SH-SY5Y (cell line): Measurements from ENCODE around the gene HDAC9.

ENCODE experiments used
- GATA2 ChIP-seq: IDR thresholded peaks from 2 replicates; pipeline ENCODE4 v1.6.1; 2011; ENCODE audit warnings: mild to moderate bottlenecking, low read depth, low read length
- GATA3 ChIP-seq: IDR thresholded peaks from 2 replicates; pipeline ENCODE4 v1.6.1; 2011; ENCODE audit warnings: low read depth, mild to moderate bottlenecking, low read length, moderate library complexity

Gene HDAC9

DNA sequence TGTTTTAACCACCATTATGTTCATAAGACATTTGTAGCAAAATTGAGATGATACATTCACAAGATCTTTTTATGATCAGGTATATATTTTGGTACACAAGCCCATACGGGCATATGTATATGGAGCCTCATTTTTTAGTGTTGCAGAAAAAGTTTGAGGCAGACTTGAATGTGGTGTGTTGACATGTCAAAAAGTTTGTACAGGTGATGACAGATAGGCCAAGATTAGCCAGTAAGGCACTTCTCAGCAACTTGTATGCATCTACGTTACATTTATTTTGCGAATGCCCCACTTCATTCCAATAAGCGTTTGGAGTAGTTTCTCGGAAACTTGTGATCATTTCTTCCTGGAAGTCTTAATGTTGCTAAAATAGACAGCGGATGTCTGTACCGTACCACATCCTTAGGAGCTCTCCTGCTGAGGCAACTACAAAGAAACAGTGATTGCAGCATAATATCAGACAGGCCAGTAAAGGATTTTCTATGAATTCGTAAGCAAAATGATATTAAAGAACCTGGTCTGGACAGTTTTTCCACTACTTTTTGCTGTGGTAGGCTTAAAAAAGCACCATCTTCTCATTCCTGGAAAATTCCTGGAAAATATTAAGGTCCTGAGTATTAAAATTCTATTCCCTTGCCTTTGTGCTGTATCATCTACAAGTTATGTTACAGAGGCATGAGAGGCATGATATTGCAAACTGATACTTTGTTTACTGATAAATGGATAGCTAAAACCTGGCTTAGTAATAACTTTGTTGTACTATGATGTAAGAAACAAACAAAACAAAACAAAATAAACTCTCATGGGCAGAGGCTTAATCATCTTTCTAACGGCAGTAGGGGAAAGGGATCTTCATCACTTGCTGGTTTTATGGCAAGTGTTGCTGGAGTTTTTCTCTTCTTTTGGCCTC is 153.6 kb downstream of the HDAC9 start:
- TF ChIP-seq GATA2 (no peak), GATA3 (no peak)

DNA sequence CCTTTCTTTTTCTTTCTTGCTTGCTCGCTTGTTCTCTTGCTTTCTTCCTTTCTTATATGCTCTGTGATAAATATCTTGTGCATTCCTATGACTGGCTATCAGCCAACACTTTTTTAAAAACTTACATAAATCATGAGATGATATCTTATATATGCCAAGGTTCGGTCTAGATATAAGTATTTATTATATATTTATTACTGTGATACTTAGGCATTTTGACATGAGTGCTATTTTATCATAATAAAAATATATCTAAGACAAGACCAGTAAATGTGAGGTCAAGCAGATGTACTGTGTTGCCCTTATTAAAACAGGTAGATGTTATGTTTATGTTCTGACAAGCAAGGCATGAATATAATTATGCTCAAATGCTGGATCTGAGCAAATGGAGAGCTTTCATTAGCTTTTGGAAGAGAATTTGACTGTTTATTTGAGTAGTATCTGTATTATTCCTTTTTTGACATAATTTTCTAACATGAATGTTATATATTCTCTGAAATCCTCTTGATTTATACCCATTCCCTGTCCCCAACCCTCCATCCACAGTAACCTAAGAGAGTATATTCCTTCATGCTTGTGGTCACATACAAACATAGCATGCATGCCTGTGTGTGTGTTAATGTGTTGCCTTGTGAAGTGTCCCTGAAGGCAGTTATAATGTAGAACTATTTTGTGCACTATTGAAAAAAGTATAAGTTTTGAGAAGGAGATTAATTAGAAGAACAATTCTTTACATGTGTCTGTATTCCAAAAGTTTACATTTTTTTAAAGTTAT is 158.0 kb downstream of the HDAC9 start:
- TF ChIP-seq GATA3 (no peak), GATA2 (no peak)

DNA sequence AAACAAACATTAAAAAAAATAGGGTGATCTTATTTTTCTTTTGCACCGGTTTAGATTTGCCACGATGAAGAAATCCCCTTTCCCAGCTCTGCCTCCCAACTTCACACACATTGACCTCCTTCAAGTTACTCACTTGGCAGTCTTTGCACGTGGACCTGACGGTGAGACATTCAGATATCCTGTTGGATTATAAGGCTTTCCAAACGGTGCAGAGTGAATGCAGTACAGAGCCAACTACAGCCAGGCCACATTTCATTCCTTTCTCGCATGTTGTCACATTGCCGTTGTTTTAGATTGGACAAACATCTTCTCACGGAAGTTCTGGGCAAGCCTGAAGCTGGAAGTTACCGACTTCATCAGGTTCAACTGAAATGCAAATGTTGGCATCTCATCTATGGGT is 159.2 kb downstream of the HDAC9 start:
- TF ChIP-seq GATA3, result no peak
- TF ChIP-seq GATA2, result no peak

DNA sequence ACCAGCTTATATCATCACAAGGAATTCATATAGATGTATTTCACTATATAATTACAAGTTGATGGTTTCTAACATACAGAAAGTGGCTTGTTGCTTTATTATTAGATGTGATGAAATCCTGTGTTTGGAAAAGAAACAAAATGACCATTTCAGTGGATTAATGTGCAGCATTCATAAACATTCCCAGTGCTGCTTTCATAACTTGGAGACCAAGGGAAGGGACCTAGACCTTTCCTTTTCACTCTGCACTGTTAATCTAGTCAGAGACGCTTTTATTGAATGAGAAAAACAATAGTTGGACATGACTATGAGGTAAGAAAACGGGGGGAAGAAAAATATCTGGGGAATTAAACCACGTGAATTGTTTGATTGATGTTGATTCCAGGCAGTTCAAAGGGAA is 160.0 kb downstream of the HDAC9 start:
- TF ChIP-seq GATA3 (no peak), GATA2 (no peak)

DNA sequence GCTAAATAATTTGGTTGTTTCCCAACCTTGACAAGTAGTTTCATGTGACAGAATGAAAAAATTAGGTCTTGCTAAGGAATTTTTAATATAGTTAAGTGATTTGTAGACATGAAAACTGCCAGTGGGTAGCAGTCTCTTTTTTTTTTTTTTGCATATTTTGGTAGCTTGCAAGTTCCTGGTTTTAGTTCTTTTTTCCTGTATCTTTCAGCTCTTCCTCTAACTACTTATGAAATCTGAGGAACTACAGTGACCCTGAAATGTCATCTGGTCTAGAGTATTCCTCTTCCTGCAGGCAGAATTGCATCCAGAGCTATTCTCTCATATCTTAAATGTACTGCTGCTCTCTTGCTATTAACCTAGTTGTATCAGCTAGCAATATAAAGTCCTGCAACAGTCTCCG is 160.4 kb downstream of the HDAC9 start:
- TF ChIP-seq GATA2 (no peak), GATA3 (no peak)

DNA sequence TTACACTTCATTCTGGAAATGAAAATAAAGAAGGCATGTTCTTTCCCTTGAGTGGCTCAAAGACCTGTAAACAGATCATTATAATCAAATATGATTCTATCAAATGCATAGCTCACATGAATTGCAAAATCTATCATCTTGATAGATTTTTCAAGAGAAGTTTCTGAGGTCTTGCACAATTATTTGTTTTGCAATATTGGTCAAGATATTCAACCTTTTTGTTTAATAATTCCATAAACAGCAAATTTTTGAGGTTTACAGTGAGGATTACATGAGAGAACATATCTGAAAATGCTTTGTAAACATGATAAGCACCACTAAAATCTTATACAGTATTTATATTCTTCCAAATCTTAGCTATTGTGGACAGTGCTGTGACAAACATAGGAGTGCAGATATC is 160.8 kb downstream of the HDAC9 start:
- no peak for TF ChIP-seq GATA2
- no peak for TF ChIP-seq GATA3

DNA sequence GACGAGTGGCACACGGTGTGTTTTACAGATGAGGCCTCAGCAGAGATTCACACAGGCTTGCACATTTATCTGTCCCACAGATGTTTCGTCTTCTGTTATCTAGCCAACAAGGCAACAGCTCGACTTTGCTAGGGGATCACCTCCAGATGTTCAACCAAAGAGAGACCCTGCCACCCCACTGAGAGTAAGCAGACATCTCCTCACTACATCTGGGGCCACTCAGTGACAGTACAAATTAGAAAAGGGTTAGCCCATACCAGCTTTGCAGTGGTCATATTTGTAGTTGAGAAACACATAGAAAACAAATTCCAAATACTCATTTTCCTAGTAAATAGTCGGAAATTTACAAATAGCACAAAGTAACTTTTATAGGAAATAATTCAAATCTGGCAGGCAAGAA is 164.2 kb downstream of the HDAC9 start:
- TF ChIP-seq GATA2, result no peak
- no peak for TF ChIP-seq GATA3

DNA sequence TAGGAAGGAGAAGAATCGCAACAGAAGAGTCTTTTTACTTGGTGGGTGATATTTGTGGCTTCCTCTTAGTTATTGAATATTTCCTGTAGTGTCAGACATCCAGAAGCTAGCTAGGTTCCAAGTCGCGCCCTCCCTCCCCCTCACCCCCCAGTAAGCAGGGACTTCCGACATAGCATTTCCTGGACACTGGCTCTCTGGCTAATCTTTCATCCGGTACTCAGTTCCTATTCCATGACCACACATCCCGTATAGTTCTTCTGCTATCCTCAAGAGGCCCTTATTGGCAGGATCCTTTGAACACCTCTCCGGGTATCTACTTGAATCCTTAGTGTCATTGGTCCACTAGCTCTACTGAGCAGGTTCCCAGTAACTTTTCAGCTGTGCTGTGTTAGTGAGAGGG is 167.8 kb downstream of the HDAC9 start:
- TF ChIP-seq GATA3, result no peak

DNA sequence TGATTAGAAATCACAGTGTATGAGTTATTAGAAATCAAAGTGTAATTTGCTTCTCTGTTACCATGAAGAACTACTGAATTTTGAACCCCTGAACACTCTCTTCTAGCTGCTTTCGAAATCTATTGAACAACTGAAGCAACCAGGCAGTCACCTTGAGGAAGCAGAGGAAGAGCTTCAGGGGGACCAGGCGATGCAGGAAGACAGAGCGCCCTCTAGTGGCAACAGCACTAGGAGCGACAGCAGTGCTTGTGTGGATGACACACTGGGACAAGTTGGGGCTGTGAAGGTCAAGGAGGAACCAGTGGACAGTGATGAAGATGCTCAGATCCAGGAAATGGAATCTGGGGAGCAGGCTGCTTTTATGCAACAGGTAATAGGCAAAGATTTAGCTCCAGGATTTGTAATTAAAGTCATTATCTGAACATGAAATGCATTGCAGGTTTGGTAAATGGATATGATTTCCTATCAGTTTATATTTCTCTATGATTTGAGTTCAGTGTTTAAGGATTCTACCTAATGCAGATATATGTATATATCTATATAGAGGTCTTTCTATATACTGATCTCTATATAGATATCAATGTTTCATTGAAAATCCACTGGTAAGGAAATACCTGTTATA is 170.7 kb downstream of the HDAC9 start:
- no peak for TF ChIP-seq GATA3
- no peak for TF ChIP-seq GATA2

DNA sequence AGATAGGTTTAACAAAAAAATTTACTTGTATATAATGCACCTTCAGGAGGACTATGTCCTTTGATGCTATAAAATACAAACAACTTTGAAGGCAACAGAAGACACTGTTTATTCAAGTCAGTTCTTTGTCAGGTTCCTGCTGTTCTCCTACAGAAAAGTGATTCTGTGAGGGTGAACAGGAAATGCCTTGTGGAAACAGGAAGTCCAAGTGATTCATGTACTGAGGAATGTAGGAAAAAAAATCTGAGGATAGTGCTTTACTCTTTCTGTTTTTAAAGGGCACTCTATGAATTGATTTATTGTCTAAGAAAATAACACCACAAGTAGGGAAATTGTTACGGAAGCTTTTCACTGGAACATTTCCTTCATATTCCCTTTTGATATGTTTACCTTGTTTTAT is 171.9 kb downstream of the HDAC9 start:
- TF ChIP-seq GATA3, result no peak
- TF ChIP-seq GATA2, result no peak

DNA sequence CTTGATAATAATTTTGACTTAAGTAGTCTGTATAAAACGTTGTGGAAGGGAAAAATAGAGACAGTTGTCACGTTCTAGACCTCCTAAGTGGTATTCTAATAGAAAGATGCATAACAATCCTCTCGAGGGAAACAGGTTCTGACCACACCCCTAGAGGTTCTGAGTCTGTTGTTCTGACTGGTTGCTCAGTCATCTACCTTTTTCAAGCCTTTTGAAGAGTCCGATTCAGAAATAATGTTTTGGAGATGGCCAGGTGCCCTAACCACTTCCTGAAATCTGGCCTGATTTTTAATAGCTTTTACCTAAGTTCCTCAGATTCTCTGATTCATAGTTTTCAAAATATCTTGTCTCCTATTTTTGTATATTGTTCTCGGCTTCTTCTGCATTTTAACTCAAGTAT is 175.6 kb downstream of the HDAC9 start:
- TF ChIP-seq GATA3, result no peak

DNA sequence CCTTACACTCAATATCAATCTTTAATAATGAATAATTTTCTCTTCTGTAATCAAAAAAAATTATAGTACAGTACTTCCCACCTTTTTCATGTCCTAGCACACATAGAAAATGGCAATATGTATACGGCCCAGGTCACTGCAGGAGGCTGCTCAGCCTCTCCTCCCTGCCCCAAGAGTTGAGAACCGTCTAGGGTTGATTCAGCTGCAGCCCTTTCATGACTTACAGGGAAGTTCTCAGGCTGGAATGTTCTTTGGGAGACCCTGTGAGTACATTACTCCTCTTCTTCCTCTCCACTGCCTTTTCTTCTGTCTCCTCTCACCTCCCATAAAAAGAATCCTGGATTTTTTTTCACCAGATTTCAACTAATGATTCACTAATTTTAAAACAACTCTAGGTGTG is 180.0 kb downstream of the HDAC9 start:
- TF ChIP-seq GATA2 (no peak), GATA3 (no peak)

DNA sequence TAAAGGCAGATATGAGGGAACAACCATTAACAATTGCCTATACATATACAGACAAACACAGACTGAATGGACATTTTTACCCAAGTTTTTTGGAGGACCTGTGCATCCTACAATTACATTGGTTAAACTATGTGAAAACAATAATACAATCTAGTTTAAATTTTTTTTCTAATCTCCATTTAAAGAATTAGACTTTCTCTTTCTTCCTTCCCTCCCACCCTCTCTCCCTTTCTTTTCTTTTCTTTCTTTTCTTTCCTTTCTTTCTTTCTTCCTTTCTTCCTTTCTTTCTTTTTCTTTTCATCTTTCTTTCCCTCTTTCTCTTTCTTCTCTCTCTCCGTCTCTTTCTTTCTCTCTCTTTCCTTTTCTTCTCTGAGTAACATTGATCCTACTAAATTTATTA is 183.7 kb downstream of the HDAC9 start:
- TF ChIP-seq GATA3, result no peak
- TF ChIP-seq GATA2, result no peak

DNA sequence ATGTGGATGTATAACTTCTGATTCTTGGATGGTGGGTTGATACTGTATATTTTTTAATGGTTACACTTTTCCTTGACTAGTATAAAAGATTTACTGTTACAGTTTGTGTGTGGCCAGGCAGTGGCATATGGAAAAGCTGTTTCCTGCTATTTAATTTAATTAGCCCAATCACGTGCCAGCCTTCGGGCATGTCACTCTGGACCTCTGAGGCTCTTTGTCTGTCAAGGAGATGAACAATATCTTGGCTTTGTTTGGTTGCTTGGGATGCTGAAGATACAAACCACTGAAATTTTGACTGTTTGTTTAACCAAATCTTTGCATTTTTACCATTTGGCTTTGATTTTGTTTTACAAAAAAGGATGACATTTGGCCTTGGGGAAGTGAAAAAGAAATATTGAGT is 185.0 kb downstream of the HDAC9 start:
- TF ChIP-seq GATA3 (no peak), GATA2 (no peak)

DNA sequence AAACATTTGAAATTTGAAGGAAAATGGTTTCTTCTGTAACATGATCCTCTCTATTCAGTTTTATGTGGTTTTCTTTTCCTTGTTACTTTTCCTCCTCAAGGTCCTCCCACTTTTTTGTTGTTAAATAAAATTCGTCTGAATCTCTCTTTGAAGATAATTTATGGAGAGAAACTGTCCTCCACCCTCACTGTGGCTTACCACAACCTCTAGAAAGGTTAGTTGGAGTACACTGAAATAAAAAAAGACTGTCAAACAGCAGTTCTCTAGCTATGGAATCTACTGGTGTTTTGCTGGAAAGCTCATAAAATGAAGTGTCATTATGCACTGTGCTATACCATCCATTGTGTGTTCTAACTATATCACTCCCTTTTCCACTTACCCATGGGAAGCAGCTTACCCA is 189.4 kb downstream of the HDAC9 start:
- TF ChIP-seq GATA3 (no peak), GATA2 (no peak)

DNA sequence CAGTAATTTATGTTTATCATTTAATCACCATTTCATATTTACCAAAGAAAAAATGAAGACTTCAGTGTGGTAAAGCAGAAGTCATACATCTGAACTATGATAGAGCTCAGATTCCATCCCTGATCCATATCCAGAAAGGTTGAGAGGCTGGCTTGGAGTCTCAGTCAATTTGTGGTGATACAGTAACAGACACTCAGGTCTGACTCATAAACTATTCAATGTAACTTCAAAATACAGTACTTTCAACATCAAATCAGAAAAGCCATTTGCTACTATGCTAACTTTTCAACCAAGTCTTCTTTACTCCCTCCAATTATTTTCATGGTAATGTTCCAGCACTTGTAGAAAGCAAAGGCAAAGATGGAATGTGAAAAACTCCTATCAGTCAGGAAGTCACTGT is 190.4 kb downstream of the HDAC9 start:
- TF ChIP-seq GATA2 (no peak), GATA3 (no peak)
